ENCODE results near the gene SGMS2.

DNA sequence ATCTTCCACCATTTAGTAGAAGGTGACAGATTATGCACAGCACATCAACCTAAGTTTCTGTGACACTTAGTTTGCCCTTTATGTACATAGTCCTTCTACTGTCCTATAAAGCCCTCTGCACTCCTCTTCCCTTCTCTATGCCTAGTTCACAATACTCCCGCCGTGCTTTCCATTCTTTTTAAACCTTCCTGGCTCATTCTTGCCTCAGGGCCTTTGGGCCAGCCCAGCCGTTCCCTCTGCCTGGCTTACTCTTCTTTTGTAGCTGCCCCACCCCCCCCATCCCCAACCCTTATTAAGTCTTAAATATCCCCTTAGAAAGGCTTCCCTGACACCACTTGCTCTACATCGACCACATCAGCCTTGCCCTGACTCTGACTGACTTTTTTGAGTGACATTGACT lies 33.0 kb downstream of the SGMS2 start:
- TF ChIP-seq CTCF (IDR thresholded peaks at IDR 0.05), result no peak
- TF ChIP-seq EZH2 (IDR thresholded peaks at IDR 0.05; ENCODE audit: borderline replicate concordance, insufficient read depth, low read depth, low read length, poor library complexity, severe bottlenecking), result no peak

All from B cell (primary cell).